Measurements from ENCODE around the gene TIMM10B. TPM values are rescaled to one million over a fixed set of nuclear protein-coding genes. Genes with fewer than 3 reads are reported as not detected.

Gene TIMM10B
- total RNA-seq, 1 experiment from 2014 or later: 26.4 TPM

GRCh38 chr11:6485661-6486060 lies 4.4 kb downstream of the TIMM10B start:
- Histone ChIP-seq H3K9me2 (replicated peaks; ENCODE audit: low read length) (no peaks in the 10 kb centered on the region), H4K20me1 (ENCODE audit: low read length) (no peaks in the 10 kb centered on the region), H2AFZ (ENCODE audit: low read length) (no peak overlapping the region), H3K27me3 (ENCODE audit: low read length) (no peaks in the 10 kb centered on the region), H3K9ac (ENCODE audit: low read length) (no peak overlapping the region), H3K4me3 (ENCODE audit: low read length) (no peak overlapping the region), H3F3A (ENCODE audit: low read length, unreplicated experiment) (no peaks in the 10 kb centered on the region), H3K4me2 (ENCODE audit: low read length) (no peak overlapping the region), H3K9me3 (ENCODE audit: low read length) (no peaks in the 10 kb centered on the region), H3K36me3 (ENCODE audit: low read depth, low read length) (peaks cover 34% of the 10 kb centered on the region), H3K79me2 (ENCODE audit: low read length) (peaks cover 39% of the 10 kb centered on the region), H3K27ac (ENCODE audit: low read length) (no peak overlapping the region), H3K4me1 (ENCODE audit: insufficient read depth, low read length) (peaks cover 7% of the 10 kb centered on the region)
- CTCF ChIA-PET: no interaction called here
- POLR2A ChIA-PET (ENCODE audit: unreplicated experiment): no interaction called here
- TF ChIP-seq EZH2phosphoT487 (IDR thresholded peaks at IDR 0.05; ENCODE audit: borderline replicate concordance, low read length) (no peak), EZH2 (IDR thresholded peaks at IDR 0.05; ENCODE audit: low read length, unreplicated experiment) (no peak), CTCF (conservative IDR thresholded peaks at IDR 0.05; ENCODE audit: low read depth, low read length) (no peak)
- ATAC-seq (no peak), DNase-seq (no peak)
- no TSS peak for BruUV-seq (replicated peaks)
- intact Hi-C loops (cut with micrococcal nuclease): no loop called here

- intact Hi-C loops (cut with micrococcal nuclease): no loop called here
- POLR2A ChIA-PET (ENCODE audit: unreplicated experiment): no interaction called here
Measured at GRCh38 chr11:6486256-6486655, 5.0 kb downstream of the TIMM10B start.

GRCh38 chr11:6486938-6487337 lies 5.6 kb downstream of the TIMM10B start:
- intact Hi-C loops (cut with micrococcal nuclease): no loop called here
- H3K4me2 ChIP-seq (ENCODE audit: low read length): no peak overlapping the region
- ChIA-PET POLR2A (ENCODE audit: unreplicated experiment) (no interaction called here), CTCF (no interaction called here)
- no peak overlapping the region for H3K4me3 ChIP-seq (ENCODE audit: low read length)
- H3K9me2 ChIP-seq (replicated peaks; ENCODE audit: low read length): no peaks in the 10 kb centered on the region
- ATAC-seq (no peak), DNase-seq (no peak)
- TF ChIP-seq CTCF (conservative IDR thresholded peaks at IDR 0.05; ENCODE audit: low read depth, low read length): no peak
- no peak for TF ChIP-seq EZH2phosphoT487 (IDR thresholded peaks at IDR 0.05; ENCODE audit: borderline replicate concordance, low read length)
- no peak for TF ChIP-seq EZH2 (IDR thresholded peaks at IDR 0.05; ENCODE audit: low read length, unreplicated experiment)
- peaks cover 34% of the 10 kb centered on the region for H3K36me3 ChIP-seq (ENCODE audit: low read depth, low read length)
- H3K27ac ChIP-seq (ENCODE audit: low read length): no peak overlapping the region
- H3F3A ChIP-seq (ENCODE audit: low read length, unreplicated experiment): no peaks in the 10 kb centered on the region
- H4K20me1 ChIP-seq (ENCODE audit: low read length): no peaks in the 10 kb centered on the region
- H3K9ac ChIP-seq (ENCODE audit: low read length): no peak overlapping the region
- no peaks in the 10 kb centered on the region for H3K9me3 ChIP-seq (ENCODE audit: low read length)
- H3K4me1 ChIP-seq (ENCODE audit: insufficient read depth, low read length): peaks cover 7% of the 10 kb centered on the region
- no peaks in the 10 kb centered on the region for H3K27me3 ChIP-seq (ENCODE audit: low read length)
- BruUV-seq (replicated peaks): no TSS peak
- H2AFZ ChIP-seq (ENCODE audit: low read length): no peak overlapping the region
- peaks cover 26% of the 10 kb centered on the region for H3K79me2 ChIP-seq (ENCODE audit: low read length)

More at GRCh38 chr11:6486256-6486655, 5.0 kb downstream of the TIMM10B start:
- ATAC-seq (no peak), DNase-seq (no peak)
- Histone ChIP-seq H3K9me2 (replicated peaks; ENCODE audit: low read length) (no peaks in the 10 kb centered on the region), H3K36me3 (ENCODE audit: low read depth, low read length) (peaks cover 34% of the 10 kb centered on the region), H3K4me1 (ENCODE audit: insufficient read depth, low read length) (peaks cover 7% of the 10 kb centered on the region), H3K27me3 (ENCODE audit: low read length) (no peaks in the 10 kb centered on the region), H3F3A (ENCODE audit: low read length, unreplicated experiment) (no peaks in the 10 kb centered on the region), H3K4me3 (ENCODE audit: low read length) (no peak overlapping the region), H3K4me2 (ENCODE audit: low read length) (no peak overlapping the region), H3K9me3 (ENCODE audit: low read length) (no peaks in the 10 kb centered on the region), H3K27ac (ENCODE audit: low read length) (no peak overlapping the region), H2AFZ (ENCODE audit: low read length) (no peak overlapping the region), H3K9ac (ENCODE audit: low read length) (no peak overlapping the region), H3K79me2 (ENCODE audit: low read length) (peaks cover 33% of the 10 kb centered on the region), H4K20me1 (ENCODE audit: low read length) (no peaks in the 10 kb centered on the region)
- CTCF ChIA-PET: no interaction called here
- no peak for TF ChIP-seq EZH2phosphoT487 (IDR thresholded peaks at IDR 0.05; ENCODE audit: borderline replicate concordance, low read length)
- TF ChIP-seq EZH2 (IDR thresholded peaks at IDR 0.05; ENCODE audit: low read length, unreplicated experiment): no peak
- TF ChIP-seq CTCF (conservative IDR thresholded peaks at IDR 0.05; ENCODE audit: low read depth, low read length): no peak
- no TSS peak for BruUV-seq (replicated peaks)

All from PC-3 (cell line).